ENCODE measurements around the gene PCDHGA2. TPM values are rescaled to one million over a fixed set of nuclear protein-coding genes. Genes with fewer than 3 reads are reported as not detected.
A peak's percentile ranks its signal among the peaks of the same experiment; 100 is the strongest.

The PCDHGA2 gene
- total and polyA plus RNA-seq, 2 experiments from 2014 or later: 0.45 to 1.0 TPM

DNA sequence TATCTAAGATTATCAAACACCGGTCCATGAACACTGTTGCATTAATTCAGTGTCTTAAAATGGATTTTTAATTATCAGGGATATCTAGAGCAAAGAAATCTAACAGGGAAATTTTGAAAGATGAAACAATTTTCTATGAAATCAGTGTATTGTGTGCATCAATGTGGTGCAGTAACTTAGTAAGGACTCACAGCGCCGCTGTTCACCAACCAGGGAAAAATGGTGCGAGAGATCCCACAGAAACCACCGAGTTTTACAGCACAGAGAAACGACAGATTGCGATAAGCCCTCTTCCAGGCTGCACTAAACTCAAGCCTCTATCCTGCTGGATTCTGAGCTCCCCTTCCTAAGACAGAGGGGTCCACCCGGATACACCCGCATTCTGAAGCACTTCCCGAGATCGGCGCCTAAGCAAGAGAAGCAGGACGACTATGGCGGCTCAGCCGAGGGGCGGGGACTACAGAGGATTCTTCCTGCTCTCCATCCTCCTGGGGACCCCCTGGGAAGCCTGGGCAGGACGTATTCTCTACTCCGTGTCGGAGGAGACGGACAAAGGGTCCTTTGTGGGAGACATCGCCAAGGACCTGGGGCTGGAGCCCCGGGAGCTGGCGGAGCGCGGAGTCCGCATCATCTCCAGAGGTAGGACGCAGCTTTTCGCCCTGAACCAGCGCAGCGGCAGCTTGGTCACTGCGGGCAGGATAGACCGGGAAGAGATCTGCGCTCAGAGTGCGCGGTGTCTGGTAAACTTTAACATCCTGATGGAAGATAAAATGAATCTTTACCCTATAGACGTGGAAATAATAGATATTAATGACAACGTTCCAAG is 44.1 kb downstream of the PCDHGA2 start, which contains the start of gene PCDHGA7 (continued):
- TF ChIP-seq EZH2phosphoT487 (IDR thresholded peaks at IDR 0.05; ENCODE audit: unreplicated experiment) (no peak), ZNF331 (CRISPR knock-in tag; IDR thresholded peaks at IDR 0.05; ENCODE audit: low read depth) (no peak), POLR2AphosphoS5 (IDR thresholded peaks at IDR 0.05; ENCODE audit: low read depth) (no peak), REST (IDR thresholded peaks at IDR 0.05; ENCODE audit: unreplicated experiment) (no peak), NANOG (IDR thresholded peaks at IDR 0.05; ENCODE audit: borderline replicate concordance) (no peak), EZH2 (IDR thresholded peaks at IDR 0.05; ENCODE audit: low read depth, unreplicated experiment) (no peak)

DNA sequence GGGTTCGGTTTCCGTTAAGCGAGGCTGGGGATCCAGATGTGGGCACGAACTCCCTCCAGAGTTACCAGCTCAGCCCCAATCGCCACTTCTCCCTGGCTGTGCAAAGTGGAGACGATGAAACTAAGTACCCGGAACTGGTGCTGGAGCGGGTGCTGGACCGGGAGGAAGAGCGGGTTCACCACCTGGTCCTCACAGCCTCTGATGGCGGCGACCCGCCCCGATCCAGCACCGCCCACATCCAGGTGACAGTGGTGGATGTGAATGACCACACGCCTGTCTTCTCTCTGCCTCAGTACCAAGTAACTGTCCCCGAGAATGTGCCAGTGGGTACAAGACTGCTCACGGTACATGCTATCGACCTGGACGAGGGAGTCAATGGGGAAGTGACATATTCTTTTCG is 44.8 kb downstream of the PCDHGA2 start:
- no peaks in the 10 kb centered on the region for H3F3A ChIP-seq (replicated peaks; ENCODE audit: low read depth)
- H3K4me1 ChIP-seq (ENCODE audit: insufficient read depth): 0 out of 2 replicates have a peak, but pooled peaks cover 3% of the 10 kb centered on the region
- H3K4me3 ChIP-seq: no peak overlapping the region
- Mint-ChIP-seq H3K27me3 (ENCODE audit: insufficient read depth, low read depth, poor library complexity) (peaks cover 10% of the 10 kb centered on the region), H3K4me3 (peak overlapping the region; percentile 85), H3K4me1 (no peaks in the 10 kb centered on the region), H3K9me3 (peaks cover 58% of the 10 kb centered on the region), H3K36me3 (ENCODE audit: low read depth) (peaks cover 46% of the 10 kb centered on the region), H3K27ac (no peak overlapping the region)
- H3K36me3 ChIP-seq (ENCODE audit: insufficient read depth): no peaks in the 10 kb centered on the region
- no peaks in the 10 kb centered on the region for H4K20me1 ChIP-seq (replicated peaks; ENCODE audit: insufficient read depth)
- H2AFZ ChIP-seq: no peak overlapping the region
- no peaks in the 10 kb centered on the region for H3K79me2 ChIP-seq (replicated peaks; ENCODE audit: insufficient read depth)
- H3K9me2 ChIP-seq (ENCODE audit: insufficient read depth): no peaks in the 10 kb centered on the region
- no peak for DNase-seq (ENCODE audit: low spot score)
- H3K27ac ChIP-seq (ENCODE audit: low read depth): no peak overlapping the region
- no peak overlapping the region for H3K4me2 ChIP-seq
- ATAC-seq: no peak
- peaks cover 2% of the 10 kb centered on the region; the same call in 1 of the 2 replicates for H3K27me3 ChIP-seq (ENCODE audit: insufficient read depth)
- TF ChIP-seq JUNB (IDR thresholded peaks at IDR 0.05; ENCODE audit: unreplicated experiment) (no peak), EZH2 (IDR thresholded peaks at IDR 0.05; ENCODE audit: low read depth, unreplicated experiment) (no peak), ZNF331 (CRISPR knock-in tag; IDR thresholded peaks at IDR 0.05; ENCODE audit: low read depth) (no peak), CTCF (conservative IDR thresholded peaks at IDR 0.05; ENCODE audit: low read depth in 2 of 2) (no peak), NANOG (IDR thresholded peaks at IDR 0.05; ENCODE audit: borderline replicate concordance) (no peak), EZH2phosphoT487 (IDR thresholded peaks at IDR 0.05; ENCODE audit: unreplicated experiment) (no peak), POLR2AphosphoS5 (IDR thresholded peaks at IDR 0.05; ENCODE audit: low read depth) (no peak), CREB1 (CRISPR knock-in tag; IDR thresholded peaks at IDR 0.05; ENCODE audit: low read depth) (no peak), ZNF114 (CRISPR knock-in tag; IDR thresholded peaks at IDR 0.05) (no peak), REST (IDR thresholded peaks at IDR 0.05; ENCODE audit: unreplicated experiment) (no peak), STAT1 (IDR thresholded peaks at IDR 0.05; ENCODE audit: unreplicated experiment) (no peak)
- TF ChIP-seq, protein P1, sequence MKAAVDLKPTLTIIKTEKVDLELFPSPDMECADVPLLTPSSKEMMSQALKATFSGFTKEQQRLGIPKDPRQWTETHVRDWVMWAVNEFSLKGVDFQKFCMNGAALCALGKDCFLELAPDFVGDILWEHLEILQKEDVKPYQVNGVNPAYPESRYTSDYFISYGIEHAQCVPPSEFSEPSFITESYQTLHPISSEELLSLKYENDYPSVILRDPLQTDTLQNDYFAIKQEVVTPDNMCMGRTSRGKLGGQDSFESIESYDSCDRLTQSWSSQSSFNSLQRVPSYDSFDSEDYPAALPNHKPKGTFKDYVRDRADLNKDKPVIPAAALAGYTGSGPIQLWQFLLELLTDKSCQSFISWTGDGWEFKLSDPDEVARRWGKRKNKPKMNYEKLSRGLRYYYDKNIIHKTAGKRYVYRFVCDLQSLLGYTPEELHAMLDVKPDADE (IDR thresholded peaks at IDR 0.05): no peak

All from GM23338 (cell line).